DMS153 treated with DMSO at 0.1 percent for 48 hours (cell line): ENCODE results near the gene ADAM19.

Experiments used
- DNase-seq: peaks from one replicate; lab custom pipeline; 2025; ENCODE audit not compliant: unreplicated experiment; lab: John Stamatoyannopoulos, UW

ADAM19 gene, protein sequence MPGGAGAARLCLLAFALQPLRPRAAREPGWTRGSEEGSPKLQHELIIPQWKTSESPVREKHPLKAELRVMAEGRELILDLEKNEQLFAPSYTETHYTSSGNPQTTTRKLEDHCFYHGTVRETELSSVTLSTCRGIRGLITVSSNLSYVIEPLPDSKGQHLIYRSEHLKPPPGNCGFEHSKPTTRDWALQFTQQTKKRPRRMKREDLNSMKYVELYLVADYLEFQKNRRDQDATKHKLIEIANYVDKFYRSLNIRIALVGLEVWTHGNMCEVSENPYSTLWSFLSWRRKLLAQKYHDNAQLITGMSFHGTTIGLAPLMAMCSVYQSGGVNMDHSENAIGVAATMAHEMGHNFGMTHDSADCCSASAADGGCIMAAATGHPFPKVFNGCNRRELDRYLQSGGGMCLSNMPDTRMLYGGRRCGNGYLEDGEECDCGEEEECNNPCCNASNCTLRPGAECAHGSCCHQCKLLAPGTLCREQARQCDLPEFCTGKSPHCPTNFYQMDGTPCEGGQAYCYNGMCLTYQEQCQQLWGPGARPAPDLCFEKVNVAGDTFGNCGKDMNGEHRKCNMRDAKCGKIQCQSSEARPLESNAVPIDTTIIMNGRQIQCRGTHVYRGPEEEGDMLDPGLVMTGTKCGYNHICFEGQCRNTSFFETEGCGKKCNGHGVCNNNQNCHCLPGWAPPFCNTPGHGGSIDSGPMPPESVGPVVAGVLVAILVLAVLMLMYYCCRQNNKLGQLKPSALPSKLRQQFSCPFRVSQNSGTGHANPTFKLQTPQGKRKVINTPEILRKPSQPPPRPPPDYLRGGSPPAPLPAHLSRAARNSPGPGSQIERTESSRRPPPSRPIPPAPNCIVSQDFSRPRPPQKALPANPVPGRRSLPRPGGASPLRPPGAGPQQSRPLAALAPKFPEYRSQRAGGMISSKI

DNA sequence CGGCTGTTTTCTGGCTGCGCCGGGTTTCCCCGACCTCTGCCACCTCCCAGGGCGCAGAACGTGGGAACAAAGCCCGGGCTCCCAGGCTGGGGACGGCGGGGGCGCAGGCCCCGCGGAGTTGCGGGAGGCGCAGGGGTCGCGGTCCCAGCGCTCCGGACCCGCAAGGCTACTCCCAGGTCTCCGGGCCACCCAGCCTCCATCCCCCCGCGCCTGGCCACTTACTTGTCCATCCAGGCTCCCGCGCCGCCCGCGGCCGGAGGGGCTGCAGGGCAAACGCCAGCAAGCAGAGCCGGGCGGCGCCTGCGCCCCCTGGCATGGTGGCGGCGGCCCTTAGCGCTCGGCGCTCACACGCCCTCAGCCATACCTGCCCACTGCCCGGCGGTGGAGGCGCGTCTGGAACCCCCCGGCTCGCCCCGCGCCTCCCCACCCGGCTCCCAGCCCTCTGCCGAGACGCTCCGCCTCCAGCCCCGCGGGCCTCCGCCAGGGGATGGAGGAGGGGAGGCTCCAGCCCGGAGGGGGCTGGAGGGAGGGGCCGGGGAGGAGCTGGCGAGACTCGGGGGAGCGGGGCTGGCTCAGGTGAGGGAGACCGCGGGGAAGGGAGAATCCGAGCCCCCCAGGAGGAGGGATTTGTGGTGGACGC lies at the start of gene ADAM19:
ADAM19 (minus strand) TSS at position 395 of the 640 bp plus-strand sequence; CDS start at position 316, 79 bp downstream.
- DNase-seq = no peak

DNA sequence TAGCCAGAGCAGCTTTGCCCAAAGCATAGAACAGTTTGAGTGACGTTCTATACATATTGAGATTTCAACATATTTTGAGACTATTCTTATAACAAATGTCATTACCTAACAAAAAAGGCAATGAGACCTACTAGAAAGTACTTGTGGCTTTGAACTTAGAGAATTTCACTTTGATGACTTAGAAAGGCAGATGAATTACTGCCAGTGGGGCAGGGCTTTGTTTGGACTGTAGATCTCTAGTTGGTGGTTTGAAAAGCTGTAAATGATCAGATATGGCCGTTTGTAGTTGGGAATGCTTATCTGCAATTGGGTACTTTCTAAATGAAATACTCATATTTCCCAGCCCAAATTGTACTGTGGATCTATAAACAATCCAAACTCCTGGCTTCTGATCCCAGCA lies 48.6 kb upstream of the ADAM19 start:
- DNase-seq = no peak

DNA sequence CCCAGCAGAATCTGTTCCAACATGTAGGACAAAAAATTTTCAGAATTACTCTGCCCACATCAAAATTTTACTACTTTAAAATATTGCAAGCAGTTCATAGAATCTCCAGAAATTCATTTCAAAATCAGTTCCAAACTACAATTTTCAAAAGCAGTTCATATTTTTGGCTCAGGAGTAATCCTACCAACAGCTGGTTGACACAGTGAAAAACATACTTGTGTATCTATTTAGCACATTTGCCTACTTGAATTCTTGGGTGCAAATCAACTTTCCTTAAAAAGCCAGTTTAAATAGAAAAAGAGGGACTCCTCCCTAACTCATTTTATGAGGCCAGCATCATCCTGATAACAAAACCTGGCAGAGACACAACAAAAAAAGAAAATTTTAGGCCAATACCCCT lies 45.2 kb upstream of the ADAM19 start:
- no peak for DNase-seq

DNA sequence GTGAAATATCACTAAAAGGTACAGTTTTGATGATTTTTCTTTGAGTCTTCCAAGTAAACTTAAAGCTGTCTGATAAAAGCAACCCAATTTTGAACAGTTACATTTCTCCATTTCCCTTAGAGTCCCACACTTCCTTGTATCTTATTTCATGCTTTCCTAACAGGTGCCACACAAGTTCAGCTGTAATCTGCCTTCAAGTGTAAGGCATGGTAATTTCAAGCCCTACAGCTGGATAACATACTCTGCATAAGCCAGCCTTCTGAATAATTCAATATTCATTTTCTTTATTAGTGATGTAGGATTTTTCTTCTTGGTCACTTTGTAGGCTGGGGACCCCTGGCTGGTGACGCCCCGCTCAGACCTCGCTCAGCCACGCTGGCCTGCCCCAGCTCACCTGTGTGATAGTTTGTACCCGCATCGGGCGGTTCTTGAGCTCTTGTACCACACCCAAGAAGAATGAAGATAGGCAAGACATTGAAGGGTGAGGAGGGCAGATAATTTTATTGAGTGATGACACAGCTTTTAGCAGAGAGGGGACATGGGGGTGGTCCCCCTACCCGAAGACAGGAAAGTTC lies 42.7 kb upstream of the ADAM19 start:
- DNase-seq = no peak

DNA sequence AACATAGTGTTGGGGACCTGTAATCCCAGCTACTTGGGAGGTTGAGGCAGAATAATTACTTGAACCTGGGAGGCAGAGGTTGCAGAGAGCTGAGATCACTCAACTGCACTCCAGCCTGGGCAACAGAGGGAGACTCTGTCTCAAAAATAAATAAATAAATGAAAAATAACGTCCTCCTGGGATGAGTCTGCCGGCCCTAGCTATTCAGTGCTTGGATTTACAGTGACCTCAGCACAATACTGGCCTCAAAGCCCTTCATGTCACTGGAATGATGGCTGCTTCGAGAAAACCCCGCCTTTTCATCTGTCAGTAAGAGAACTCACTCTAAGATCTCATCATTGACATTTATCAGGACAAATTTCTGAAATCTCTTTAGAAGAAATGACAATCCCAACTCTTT lies 41.2 kb upstream of the ADAM19 start:
- DNase-seq = no peak

DNA sequence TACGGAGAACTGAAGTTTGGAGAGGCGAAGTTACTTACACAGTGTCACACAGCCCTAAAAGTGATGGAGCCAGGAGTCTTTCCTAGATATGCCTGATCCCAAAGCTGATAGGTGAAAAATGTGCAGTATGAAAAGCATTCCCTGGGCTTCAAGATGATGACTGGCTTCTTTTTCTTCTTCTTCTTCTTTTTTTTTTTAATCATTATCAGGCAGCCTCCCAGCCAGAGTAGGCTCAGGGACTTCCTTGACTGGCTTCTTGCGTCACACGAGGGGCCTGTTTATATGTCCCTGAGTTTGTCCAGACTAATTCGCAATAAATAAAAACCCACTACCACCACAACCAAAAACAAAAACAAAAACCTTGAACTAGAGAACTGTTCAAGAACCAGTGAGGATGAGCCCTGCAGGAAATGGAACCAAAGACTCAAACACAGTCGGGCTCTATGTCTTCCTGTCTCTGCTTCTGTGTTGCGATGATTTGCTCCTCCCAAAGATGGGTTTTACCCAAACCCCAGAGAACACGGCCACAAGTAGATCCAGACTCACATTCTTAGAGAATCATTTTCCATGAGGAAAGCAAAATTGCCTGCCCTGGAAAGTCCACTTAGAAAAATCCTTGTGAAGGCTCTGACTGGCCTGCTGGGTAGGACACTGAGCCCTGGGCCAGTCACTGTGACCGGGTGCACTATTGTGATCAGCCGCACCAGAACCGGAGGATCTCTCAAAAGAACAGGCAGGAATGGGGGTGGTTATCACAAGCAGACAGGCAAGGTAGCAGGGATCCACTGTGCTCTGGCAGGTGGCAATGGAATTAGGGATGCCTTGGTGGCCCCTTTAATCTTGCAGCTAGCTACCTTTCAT lies 38.0 kb upstream of the ADAM19 start:
- no peak for DNase-seq

DNA sequence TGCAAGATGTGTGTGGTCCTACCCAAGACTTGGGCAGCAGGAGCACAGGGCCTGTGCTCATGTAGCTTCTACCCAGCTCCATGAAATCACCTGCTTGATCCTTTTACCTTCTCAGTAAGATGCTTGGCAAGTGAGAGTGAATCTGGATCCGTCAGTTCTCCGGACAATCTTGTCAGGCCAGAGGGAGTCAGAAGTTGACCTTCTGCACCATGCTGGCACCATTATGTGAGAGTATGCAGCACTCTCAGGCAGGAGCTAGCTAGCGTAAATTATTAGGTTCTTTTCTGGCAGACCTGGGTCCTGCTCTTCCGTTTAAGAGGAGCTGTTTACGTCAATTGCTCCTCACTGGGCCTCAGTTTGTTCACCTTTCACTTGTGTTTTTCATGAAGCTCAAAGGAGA lies 37.0 kb upstream of the ADAM19 start:
- DNase-seq = no peak

DNA sequence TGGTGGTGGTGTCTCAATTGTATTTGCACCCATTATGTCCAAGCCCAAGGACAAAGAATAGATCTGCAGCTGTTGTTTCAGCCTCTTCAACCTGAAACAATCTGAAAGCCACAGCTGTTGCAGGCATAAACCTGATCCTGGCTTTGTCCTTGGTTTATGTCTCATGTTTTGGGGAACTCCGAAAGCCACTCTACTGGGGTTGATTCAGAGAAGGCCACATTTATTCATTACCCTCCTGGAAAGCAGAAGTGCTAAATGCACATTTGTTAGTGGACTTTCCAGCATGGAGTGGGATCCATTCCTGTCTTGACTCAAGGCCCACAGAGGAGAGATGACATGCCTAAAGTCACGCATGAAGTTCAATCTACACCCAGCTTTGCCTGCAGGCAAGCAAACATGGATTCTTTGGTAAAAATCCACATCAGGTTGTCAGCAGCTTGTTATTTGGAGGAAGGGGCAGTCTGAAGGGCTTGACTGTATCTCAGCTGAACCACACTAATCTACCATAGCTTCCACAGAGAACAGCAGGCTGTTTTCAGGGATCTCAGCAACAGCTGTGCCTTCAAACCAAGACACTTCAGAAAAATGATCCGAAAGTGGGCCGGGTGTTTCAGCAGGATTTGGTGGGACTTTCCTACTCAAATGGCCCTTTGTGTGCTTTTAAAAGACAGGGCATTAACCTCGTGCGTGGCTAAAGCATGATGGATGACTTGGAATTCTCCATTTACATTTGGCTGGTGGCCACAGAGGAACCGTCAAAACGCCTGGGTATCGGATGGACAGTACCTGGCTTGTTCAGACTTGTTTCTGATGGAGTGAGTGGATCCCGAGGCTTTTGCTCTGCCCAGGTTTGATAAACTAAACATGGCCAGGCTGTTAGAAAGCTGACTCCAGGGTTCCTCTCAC lies 36.2 kb upstream of the ADAM19 start:
- peak; percentile 18 for DNase-seq

DNA sequence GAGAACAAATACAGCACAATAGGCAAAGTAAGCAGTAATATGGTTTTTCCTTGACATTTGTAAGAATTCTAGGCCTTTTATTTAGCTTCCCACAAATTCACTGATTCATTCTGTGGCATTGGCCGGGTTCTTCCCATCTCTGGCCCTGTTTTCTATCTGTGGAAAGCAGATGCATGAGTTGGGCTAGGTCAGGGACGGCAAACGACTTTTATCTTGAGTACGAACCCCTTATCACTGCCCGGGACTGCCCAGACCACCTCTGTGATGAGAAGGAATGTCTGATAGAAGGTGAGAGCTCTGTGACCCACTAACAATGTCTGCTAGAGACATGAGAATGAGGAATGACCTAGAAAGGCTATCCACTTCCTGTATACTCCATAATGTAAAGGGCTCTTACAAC lies 35.4 kb upstream of the ADAM19 start:
- no peak for DNase-seq

DNA sequence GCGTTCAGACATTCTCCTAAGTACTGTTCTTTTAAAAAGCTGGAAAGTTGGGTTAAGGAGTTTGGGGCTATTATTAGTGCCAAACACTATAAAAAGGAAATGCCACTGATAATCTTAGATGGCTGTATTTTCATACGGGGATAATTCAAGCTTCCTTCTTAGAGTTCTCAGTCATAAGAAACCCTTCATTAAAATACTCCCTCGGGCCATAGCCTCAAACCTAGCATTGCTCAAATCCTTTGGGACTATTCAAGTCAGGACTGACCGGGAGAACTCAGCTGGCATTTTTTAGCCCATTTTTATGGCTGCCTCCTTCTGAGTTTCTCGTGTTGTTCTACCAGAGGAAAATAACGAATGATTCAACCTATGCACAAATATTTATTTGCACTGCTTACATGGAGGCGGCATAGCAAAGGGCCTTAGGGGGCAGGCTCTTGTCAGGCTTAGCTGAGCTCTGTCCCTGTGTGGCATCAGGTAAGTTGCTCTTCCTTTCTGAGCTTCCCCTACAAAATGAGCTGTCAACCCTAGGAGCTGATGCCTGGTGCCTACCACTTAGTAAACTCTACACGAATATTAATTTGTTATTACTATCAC lies 33.5 kb upstream of the ADAM19 start:
- DNase-seq = no peak

DNA sequence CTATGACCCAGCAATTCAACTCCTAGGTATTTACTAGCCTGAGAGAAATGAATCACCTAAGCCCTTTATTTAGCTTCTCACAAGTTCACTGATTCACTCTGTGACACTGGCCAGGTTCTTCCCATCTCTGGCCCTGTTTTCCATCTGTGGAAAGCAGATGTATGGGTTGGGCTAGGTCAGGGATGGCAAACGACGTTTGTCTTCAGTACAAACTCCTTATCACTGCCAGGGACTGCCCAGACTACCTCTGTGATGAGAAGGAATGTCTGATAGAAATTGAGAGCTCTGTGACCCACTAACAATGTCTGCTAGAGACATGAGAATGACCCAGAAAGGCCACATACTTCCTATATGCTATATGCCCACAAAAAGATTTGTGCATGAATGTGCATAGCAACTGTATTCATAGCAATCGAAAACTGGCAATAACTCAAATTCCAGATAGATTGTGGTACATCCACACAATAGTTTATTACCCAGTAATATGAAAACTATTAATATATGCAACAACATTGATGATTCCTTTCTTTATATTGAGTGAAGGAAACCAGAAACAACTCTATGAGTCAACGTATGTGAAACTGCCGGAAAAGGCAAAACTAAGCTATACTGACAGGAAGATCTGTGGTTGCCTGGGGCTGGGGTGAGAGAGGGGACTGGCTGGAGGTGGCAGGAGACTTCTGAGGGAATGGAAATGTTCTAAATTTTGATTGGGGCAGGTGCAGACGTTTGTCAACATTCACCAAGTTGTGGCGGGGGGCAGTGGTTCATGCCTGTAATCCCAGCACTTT lies 32.0 kb upstream of the ADAM19 start:
- DNase-seq = no peak

DNA sequence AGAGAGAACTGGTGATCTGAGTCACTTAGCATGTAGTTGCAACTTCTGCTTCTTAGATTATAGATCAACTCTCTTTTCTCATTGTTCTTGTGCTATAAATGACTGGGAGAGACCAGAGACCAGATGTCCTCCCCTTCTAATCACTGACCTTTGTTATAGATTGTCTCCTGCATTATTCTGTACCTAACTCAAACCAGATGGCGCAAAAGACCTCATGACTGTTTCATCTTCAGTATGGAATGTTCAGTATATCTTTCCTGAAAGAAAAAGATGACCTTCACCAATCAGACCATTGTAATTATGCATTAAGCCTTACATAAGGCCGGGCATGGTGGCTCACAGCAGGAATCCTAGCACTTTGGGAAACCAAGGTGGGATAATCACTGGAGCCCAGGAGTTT lies 30.5 kb upstream of the ADAM19 start:
- DNase-seq = no peak

DNA sequence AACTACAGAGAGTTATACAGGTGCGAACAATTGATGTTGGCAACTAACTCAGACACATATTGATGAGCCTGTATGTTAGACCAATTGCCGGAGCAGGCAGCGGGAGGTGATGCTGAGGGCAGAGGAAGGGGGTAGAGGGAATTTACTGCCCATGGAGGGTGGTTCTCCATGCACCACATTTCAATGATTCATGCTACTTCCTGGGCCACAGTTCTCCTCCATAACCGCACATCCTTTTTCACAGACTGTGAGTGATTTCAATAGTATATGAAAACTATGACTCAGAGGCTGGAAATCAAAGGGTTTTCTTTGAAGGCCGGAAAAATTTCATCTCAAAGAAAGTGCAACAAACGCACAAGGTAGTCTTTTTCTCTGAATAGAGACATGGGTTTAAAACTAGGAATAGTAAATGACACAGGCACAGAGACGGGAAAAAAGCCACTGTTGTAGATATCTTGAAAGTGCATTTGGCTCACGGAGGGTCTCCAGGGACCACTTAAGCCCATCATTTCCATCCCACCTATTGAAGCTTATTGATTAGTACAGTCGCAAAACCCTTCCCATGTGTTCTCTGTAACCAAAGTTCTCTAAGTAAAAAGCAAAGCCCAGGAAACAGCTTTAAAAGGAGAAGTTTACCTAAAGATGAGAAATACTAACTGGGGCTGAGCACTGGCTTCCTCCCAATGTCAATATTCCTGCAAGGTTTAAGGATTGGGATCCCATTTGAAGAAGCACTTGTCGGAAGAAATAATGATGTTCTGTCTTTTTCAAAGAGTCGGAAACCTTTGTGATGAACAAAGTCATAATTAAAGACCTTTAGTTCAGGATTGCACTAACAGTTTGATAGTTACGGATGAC lies 28.0 kb upstream of the ADAM19 start:
- DNase-seq = no peak

DNA sequence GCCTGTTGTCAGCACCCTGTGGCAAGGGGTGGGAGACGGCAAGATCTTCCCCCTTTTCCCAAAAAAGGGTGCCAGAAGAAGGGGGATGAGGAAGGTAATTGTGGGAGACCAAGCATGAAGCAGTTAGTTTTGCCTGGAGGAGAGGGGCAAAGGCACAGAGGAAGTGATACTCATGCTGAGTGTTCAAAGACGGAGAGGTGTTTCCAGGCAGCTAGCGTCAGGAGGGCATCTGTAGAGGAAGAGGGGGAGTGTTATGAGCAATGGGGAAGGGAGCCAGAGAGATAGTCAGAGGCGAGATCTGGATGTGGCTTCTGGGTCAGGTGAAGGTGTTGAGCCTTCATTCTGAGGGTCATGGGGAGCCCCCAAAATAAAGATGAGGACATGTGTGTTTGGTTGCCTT lies 26.9 kb upstream of the ADAM19 start:
- no peak for DNase-seq

DNA sequence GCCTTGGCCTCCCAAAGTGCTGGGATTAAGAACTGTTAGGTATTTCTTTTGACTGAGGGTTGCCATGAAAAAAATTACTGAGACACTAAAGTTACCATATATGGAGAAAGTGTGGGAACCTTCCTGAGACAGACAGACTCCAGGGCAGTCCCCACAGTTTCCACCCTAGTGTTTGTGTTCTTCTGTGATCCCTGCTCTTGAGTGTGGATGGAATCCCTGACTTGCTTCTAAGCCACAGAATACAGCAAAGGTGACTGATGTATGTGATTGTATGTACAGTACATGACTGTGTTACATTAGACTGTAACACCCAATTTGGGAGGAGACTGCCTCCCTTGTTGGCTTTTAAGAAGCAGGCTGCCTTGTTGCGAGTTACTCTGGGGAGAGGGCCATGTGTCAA lies 24.7 kb upstream of the ADAM19 start:
- no peak for DNase-seq

DNA sequence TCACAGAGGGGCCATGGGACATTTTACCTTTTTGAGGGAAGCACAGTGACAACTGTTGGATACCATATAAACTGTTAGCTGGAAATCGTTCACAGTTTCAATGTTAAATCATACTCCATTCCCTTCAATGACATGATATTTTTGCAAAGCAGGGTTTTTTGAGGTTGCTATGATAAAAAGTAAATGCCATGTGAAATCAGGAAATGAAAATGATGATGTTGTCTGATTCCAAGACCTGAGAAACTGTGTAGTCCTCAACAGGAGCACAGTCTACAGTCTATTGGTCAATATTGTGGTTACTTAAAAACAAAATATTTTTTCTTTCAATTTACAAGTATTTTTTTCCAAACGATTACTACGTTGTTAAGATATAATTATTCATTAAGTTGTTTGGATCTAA lies 24.0 kb upstream of the ADAM19 start:
- no peak for DNase-seq

DNA sequence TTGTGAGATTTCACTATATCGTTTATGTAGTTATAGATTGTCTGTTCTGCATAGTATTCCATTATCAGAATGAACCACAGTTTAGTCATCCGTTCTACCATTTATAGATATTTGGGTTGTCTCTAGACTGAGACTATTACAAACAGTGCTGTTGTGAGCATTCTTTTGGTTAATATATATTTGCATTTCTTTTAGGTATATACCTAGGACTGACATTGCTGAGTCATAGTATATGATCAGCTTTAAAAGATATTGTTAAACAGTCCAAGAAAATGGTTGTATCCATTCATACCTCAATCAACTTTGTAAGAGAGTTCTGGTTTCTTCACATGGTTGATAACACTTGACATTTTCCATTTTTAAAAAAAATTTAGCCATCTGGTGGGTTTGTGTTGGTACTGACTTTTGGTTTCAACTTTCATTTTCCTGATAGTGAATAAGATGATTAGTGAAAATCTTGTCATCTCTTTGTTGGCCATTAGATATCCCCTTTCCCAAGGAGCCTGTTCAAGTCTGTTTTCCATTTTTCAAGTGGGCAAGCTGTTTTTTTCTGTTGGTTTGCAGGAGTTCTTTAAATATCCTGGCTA lies 22.9 kb upstream of the ADAM19 start:
- no peak for DNase-seq
